GM19452 (cell line): ENCODE results near the gene HSF2BP.
"Not testable (repeated sequence)": the region's sequence is repeated elsewhere in the genome, so short reads cannot be mapped to it uniquely, and the experiment has no call there.

ENCODE experiments used
- ATAC-seq: cut with Tn5 transposase; IDR thresholded peaks from one replicate; pipeline ENCODE4 v1.9.1; 2021; ENCODE audit not compliant: unreplicated experiment

The HSF2BP gene

GRCh38 chr21:43600642-43601402 is 58.5 kb downstream of the HSF2BP start:
- ATAC-seq = no peak

GRCh38 chr21:43599728-43600127 is 59.6 kb downstream of the HSF2BP start:
- no peak for ATAC-seq

GRCh38 chr21:43598416-43599120 is 60.7 kb downstream of the HSF2BP start:
- no peak for ATAC-seq

GRCh38 chr21:43597540-43598250 is 61.6 kb downstream of the HSF2BP start:
- ATAC-seq = no peak

- ATAC-seq = no peak
These were observed 62.2 kb downstream of the HSF2BP start for GRCh38 chr21:43597052-43597451.

GRCh38 chr21:43596616-43597015 is 62.7 kb downstream of the HSF2BP start:
- no peak for ATAC-seq

GRCh38 chr21:43595769-43596168 is 63.5 kb downstream of the HSF2BP start:
- not testable (repeated sequence) for ATAC-seq

- ATAC-seq = no peak
These were observed 66.2 kb downstream of the HSF2BP start for GRCh38 chr21:43593078-43593477.

GRCh38 chr21:43591571-43591970 is 67.7 kb downstream of the HSF2BP start:
- no peak for ATAC-seq

GRCh38 chr21:43590194-43590593 is 69.1 kb downstream of the HSF2BP start:
- ATAC-seq = no peak

GRCh38 chr21:43588957-43589356 is 70.3 kb downstream of the HSF2BP start:
- ATAC-seq = no peak

GRCh38 chr21:43585924-43586413 is 73.3 kb downstream of the HSF2BP start:
- ATAC-seq = no peak

- no peak for ATAC-seq
These were observed 73.8 kb downstream of the HSF2BP start for GRCh38 chr21:43585514-43585913.

- no peak for ATAC-seq
These were observed 77.8 kb downstream of the HSF2BP start for GRCh38 chr21:43581453-43581852.

- ATAC-seq = no peak
These were observed 80.5 kb downstream of the HSF2BP start for GRCh38 chr21:43578677-43579303.

- ATAC-seq = no peak
These were observed 83.8 kb downstream of the HSF2BP start for GRCh38 chr21:43575473-43575844.

GRCh38 chr21:43574741-43575472 is 84.4 kb downstream of the HSF2BP start:
- no peak for ATAC-seq

GRCh38 chr21:43573921-43574320 is 85.4 kb downstream of the HSF2BP start:
- no peak for ATAC-seq

- ATAC-seq = no peak
These were observed 86.8 kb downstream of the HSF2BP start for GRCh38 chr21:43572446-43572845.

GRCh38 chr21:43571976-43572375 is 87.3 kb downstream of the HSF2BP start:
- ATAC-seq = no peak

GRCh38 chr21:43570195-43570594 is 89.1 kb downstream of the HSF2BP start:
- ATAC-seq = not testable (repeated sequence)
